ENCODE measurements around the gene KLHL8. TPM values are rescaled to one million over a fixed set of nuclear protein-coding genes. Genes with fewer than 3 reads are reported as not detected.

KLHL8 gene
- total RNA-seq, 1 experiment from 2014 or later = 15.4 TPM

DNA sequence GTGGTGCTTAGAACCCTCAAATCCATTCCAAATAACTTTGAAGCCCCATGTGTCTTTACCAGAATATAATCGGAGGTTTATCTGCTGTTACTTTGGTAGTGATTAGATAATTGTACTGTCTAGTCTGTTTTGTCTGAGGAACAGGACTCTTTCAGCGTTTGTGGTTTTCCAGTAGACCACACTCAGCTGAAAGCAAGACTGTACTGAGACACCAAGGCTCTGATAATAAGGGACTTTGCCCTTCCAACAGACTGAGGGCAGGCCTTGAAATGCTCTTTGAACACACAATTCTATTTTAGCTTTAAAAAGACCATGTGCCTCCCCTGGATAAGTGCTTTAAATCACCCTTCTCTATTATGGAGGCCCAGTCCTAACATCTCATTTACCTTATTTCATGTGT lies 76.1 kb downstream of the KLHL8 start:
- ChIA-PET CTCF (interaction anchor here (0.5 kb wide), 1 partner anchor 221 kb away, joined by 10 read pairs; no protein-coding TSS in a partner anchor), POLR2A (ENCODE audit: low non-redundant PET) (no interaction called here)
- H3K9me3 ChIP-seq (ENCODE audit: low read depth, low read length, poor library complexity, severe bottlenecking) = no peaks in the 10 kb centered on the region
- H3K27me3 ChIP-seq (replicated peaks; ENCODE audit: insufficient read depth, low read depth, low read length, poor library complexity) = no peaks in the 10 kb centered on the region
- H3K36me3 ChIP-seq (ENCODE audit: insufficient read depth, low read length, poor library complexity, severe bottlenecking) = no peaks in the 10 kb centered on the region
- DNase-seq (ENCODE audit: low spot score) = no peak
- intact Hi-C loops (cut with micrococcal nuclease; ENCODE audit: unreplicated experiment) = no loop called here
- no peaks in the 10 kb centered on the region for H3K4me1 ChIP-seq (ENCODE audit: insufficient read depth, low read length, poor library complexity, severe bottlenecking)
- H3K27ac ChIP-seq (ENCODE audit: low read depth, low read length, poor library complexity, severe bottlenecking) = no peak overlapping the region
- no peak overlapping the region for H3K4me3 ChIP-seq (ENCODE audit: low read depth, low read length, poor library complexity, severe bottlenecking)
- BruUV-seq (replicated peaks) = no TSS peak
- TF ChIP-seq CTCF (conservative IDR thresholded peaks at IDR 0.05; ENCODE audit: low read depth, low read length) (no peak), EZH2 (IDR thresholded peaks at IDR 0.05; ENCODE audit: borderline replicate concordance, low read depth, low read length, poor library complexity, severe bottlenecking) (no peak)

DNA sequence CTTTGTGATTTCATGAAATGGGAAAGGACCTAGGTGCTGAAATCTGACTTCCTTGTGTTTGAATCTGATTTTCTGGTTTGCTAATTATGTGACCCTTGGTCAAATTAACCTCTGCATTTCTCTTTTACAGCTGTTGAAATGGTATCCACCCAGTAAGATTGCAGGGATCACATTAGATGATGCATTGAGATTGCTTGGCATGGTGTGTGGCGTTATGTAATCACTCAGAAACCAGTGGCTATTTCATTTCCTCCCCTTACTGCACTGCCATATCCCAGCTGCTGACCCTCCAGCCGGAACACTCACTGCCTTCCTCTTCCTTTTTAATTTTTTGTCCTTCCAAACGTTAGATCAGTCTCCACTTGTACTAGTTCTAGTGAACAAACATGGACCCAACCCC lies 79.0 kb downstream of the KLHL8 start:
- POLR2A ChIA-PET (ENCODE audit: low non-redundant PET) = no interaction called here
- Histone ChIP-seq H3K4me1 (ENCODE audit: insufficient read depth, low read length, poor library complexity, severe bottlenecking) (no peaks in the 10 kb centered on the region), H3K27me3 (replicated peaks; ENCODE audit: insufficient read depth, low read depth, low read length, poor library complexity) (no peaks in the 10 kb centered on the region), H3K36me3 (ENCODE audit: insufficient read depth, low read length, poor library complexity, severe bottlenecking) (peaks cover 11% of the 10 kb centered on the region), H3K27ac (ENCODE audit: low read depth, low read length, poor library complexity, severe bottlenecking) (no peak overlapping the region), H3K9me3 (ENCODE audit: low read depth, low read length, poor library complexity, severe bottlenecking) (no peaks in the 10 kb centered on the region), H3K4me3 (ENCODE audit: low read depth, low read length, poor library complexity, severe bottlenecking) (no peak overlapping the region)
- no peak for TF ChIP-seq CTCF (conservative IDR thresholded peaks at IDR 0.05; ENCODE audit: low read depth, low read length)
- TF ChIP-seq EZH2 (IDR thresholded peaks at IDR 0.05; ENCODE audit: borderline replicate concordance, low read depth, low read length, poor library complexity, severe bottlenecking) = no peak
- BruUV-seq (replicated peaks) = no TSS peak
- no peak for DNase-seq (ENCODE audit: low spot score)
- CTCF ChIA-PET = no interaction called here
- intact Hi-C loops (cut with micrococcal nuclease; ENCODE audit: unreplicated experiment) = no loop called here

DNA sequence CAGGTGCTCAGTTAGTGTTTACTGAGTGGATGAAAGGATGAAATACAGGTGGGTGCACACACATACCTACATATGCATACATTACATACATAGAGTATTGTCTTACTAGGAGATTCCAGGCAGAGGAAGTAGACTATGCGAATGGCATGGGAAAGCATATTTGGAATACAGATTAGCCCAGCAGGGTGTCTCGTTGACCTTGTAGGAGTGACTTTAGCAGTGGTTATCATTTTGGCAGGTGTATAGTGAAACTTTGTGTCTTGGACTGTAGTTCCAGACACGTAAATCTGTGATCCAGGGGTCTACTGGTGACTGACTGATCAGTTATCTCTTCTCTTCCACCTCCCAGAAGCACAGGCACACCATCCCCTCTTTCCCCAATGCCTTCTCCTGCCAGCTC lies 86.3 kb downstream of the KLHL8 start:
- Histone ChIP-seq H3K27ac (ENCODE audit: low read depth, low read length, poor library complexity, severe bottlenecking) (no peak overlapping the region), H3K9me3 (ENCODE audit: low read depth, low read length, poor library complexity, severe bottlenecking) (no peaks in the 10 kb centered on the region), H3K27me3 (replicated peaks; ENCODE audit: insufficient read depth, low read depth, low read length, poor library complexity) (no peaks in the 10 kb centered on the region), H3K4me3 (ENCODE audit: low read depth, low read length, poor library complexity, severe bottlenecking) (no peak overlapping the region), H3K36me3 (ENCODE audit: insufficient read depth, low read length, poor library complexity, severe bottlenecking) (peaks cover 68% of the 10 kb centered on the region), H3K4me1 (ENCODE audit: insufficient read depth, low read length, poor library complexity, severe bottlenecking) (peaks cover 9% of the 10 kb centered on the region)
- ChIA-PET CTCF (no interaction called here), POLR2A (ENCODE audit: low non-redundant PET) (no interaction called here)
- DNase-seq (ENCODE audit: low spot score) = no peak
- BruUV-seq (replicated peaks) = no TSS peak
- intact Hi-C loops (cut with micrococcal nuclease; ENCODE audit: unreplicated experiment) = no loop called here
- TF ChIP-seq EZH2 (IDR thresholded peaks at IDR 0.05; ENCODE audit: borderline replicate concordance, low read depth, low read length, poor library complexity, severe bottlenecking) (no peak), CTCF (conservative IDR thresholded peaks at IDR 0.05; ENCODE audit: low read depth, low read length) (no peak)
